ENCODE data around the gene NQO2. TPM values are rescaled to one million over a fixed set of nuclear protein-coding genes. Genes with fewer than 3 reads are reported as not detected.
A peak's percentile ranks its signal among the peaks of the same experiment; 100 is the strongest.

Gene NQO2
- total and polyA plus RNA-seq, 2 of the 13 experiments (the other 11 are each of a cell fraction or from before 2014, with no cell fraction given) = 32.2 to 56.5 TPM

GRCh38 chr6:3001773-3002293 is 2.1 kb downstream of the NQO2 start (continued):
- TF ChIP-seq ELK4 (CRISPR knock-in tag; IDR thresholded peaks at IDR 0.05; ENCODE audit: borderline replicate concordance) = no peak
- TF ChIP-seq SMAD3 (CRISPR knock-in tag; IDR thresholded peaks at IDR 0.05) = 0 out of 2 replicates have a peak, but pooled peaks have one; percentile 32
- no peak for TF ChIP-seq KDM5B (CRISPR knock-in tag; IDR thresholded peaks at IDR 0.05; ENCODE audit: borderline replicate concordance)
- TF ChIP-seq CENPBD1 (CRISPR knock-in tag; IDR thresholded peaks at IDR 0.05; ENCODE audit: borderline replicate concordance, low read depth) = no peak
- 0 out of 2 replicates have a peak, but pooled peaks have one; percentile 54 for TF ChIP-seq TARDBP (CRISPR knock-in tag; IDR thresholded peaks at IDR 0.05)
- TF ChIP-seq ZNF879 (CRISPR knock-in tag; IDR thresholded peaks at IDR 0.05) = no peak
- peak; percentile 26; the same call in 1 of the 2 replicates for TF ChIP-seq NR2F6 (IDR thresholded peaks at IDR 0.05)
- no peak for TF ChIP-seq NR2F6 (CRISPR knock-in tag; IDR thresholded peaks at IDR 0.05)
- TF ChIP-seq NPAS2 (CRISPR knock-in tag; IDR thresholded peaks at IDR 0.05; ENCODE audit: borderline replicate concordance) = no peak
- TF ChIP-seq, protein P1, sequence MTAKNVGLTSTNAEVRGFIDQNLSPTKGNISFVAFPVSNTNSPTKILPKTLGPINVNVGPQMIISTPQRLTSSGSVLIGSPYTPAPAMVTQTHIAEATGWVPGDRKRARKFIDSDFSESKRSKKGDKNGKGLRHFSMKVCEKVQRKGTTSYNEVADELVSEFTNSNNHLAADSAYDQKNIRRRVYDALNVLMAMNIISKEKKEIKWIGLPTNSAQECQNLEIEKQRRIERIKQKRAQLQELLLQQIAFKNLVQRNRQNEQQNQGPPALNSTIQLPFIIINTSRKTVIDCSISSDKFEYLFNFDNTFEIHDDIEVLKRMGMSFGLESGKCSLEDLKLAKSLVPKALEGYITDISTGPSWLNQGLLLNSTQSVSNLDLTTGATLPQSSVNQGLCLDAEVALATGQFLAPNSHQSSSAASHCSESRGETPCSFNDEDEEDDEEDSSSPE (CRISPR knock-in tag; IDR thresholded peaks at IDR 0.05) = no peak
- TF ChIP-seq EEA1 (CRISPR knock-in tag; IDR thresholded peaks at IDR 0.05; ENCODE audit: borderline replicate concordance) = no peak
- TF ChIP-seq ZNF629 (CRISPR knock-in tag; conservative IDR thresholded peaks at IDR 0.05) = no peak
- TF ChIP-seq ZMAT3 (CRISPR knock-in tag; conservative IDR thresholded peaks at IDR 0.05) = no peak
- peak; percentile 66; the same call in 1 of the 2 replicates for TF ChIP-seq FOXP1 (IDR thresholded peaks at IDR 0.05)
- peak; percentile 95 for TF ChIP-seq FOXP1 (CRISPR knock-in tag; IDR thresholded peaks at IDR 0.05)
- TF ChIP-seq MATR3 (CRISPR knock-in tag; IDR thresholded peaks at IDR 0.05) = no peak
- no peak for TF ChIP-seq ATF7 (IDR thresholded peaks at IDR 0.05)
- no peak for TF ChIP-seq ATF7 (CRISPR knock-in tag; IDR thresholded peaks at IDR 0.05)
- TF ChIP-seq NRL (CRISPR knock-in tag; IDR thresholded peaks at IDR 0.05; ENCODE audit: borderline replicate concordance) = no peak
- TF ChIP-seq ZFP41 (CRISPR knock-in tag; IDR thresholded peaks at IDR 0.05; ENCODE audit: borderline replicate concordance) = no peak
- TF ChIP-seq RORA (CRISPR knock-in tag; IDR thresholded peaks at IDR 0.05) = no peak
- TF ChIP-seq ZNF224 (CRISPR knock-in tag; IDR thresholded peaks at IDR 0.05) = no peak
- no peak for TF ChIP-seq MZF1 (CRISPR knock-in tag; IDR thresholded peaks at IDR 0.05; ENCODE audit: borderline replicate concordance)
- TF ChIP-seq MED8 (CRISPR knock-in tag; IDR thresholded peaks at IDR 0.05; ENCODE audit: insufficient replicate concordance) = no peak
- no peak for TF ChIP-seq ZXDC (CRISPR knock-in tag; IDR thresholded peaks at IDR 0.05)
- TF ChIP-seq PHF8 (CRISPR knock-in tag; IDR thresholded peaks at IDR 0.05) = no peak
- TF ChIP-seq RFXAP (CRISPR knock-in tag; IDR thresholded peaks at IDR 0.05; ENCODE audit: borderline replicate concordance) = peak; percentile 43; the same call in 1 of the 2 replicates
- TF ChIP-seq ZNF326 (CRISPR knock-in tag; IDR thresholded peaks at IDR 0.05; ENCODE audit: borderline replicate concordance) = no peak
- 0 out of 2 replicates have a peak, but pooled peaks have one; percentile 22 for TF ChIP-seq ERF (CRISPR knock-in tag; IDR thresholded peaks at IDR 0.05)
